Measurements from ENCODE around the gene HTR3A. TPM values are rescaled to one million over a fixed set of nuclear protein-coding genes. Genes with fewer than 3 reads are reported as not detected.

HTR3A gene
- polyA plus RNA-seq, 1 donor from 2014 or later: 11.3 TPM

- H3K4me1 Mint-ChIP-seq: peaks cover 0 to 5% (median 3%) of the 10 kb centered on the region in 3 donors
- H3K4me3 Mint-ChIP-seq: no peak overlapping the region
- peaks cover 3% of the 10 kb centered on the region for H3K36me3 Mint-ChIP-seq
- peaks cover 1% of the 10 kb centered on the region for H3K27me3 Mint-ChIP-seq
- H3K27ac Mint-ChIP-seq: no peak overlapping the region
- no peaks in the 10 kb centered on the region for H3K9me3 Mint-ChIP-seq
Observed at GRCh38 chr11:114019574-114019973, 44.7 kb downstream of the HTR3A start.

- Mint-ChIP-seq H3K4me3 (no peak overlapping the region), H3K27me3 (peaks cover 1% of the 10 kb centered on the region), H3K36me3 (no peaks in the 10 kb centered on the region), H3K9me3 (no peaks in the 10 kb centered on the region), H3K27ac (peak overlapping the region in 1 of 3 donors; percentile 51), H3K4me1 (no peaks in the 10 kb centered on the region)
Observed at GRCh38 chr11:114025329-114025907, 50.5 kb downstream of the HTR3A start.

- Mint-ChIP-seq H3K36me3 (no peaks in the 10 kb centered on the region), H3K4me1 (no peaks in the 10 kb centered on the region), H3K27ac (no peak overlapping the region), H3K27me3 (peaks cover 1% of the 10 kb centered on the region), H3K4me3 (no peak overlapping the region), H3K9me3 (no peaks in the 10 kb centered on the region)
Observed at GRCh38 chr11:114026355-114026754, 51.4 kb downstream of the HTR3A start.

GRCh38 chr11:114027391-114027790, 52.5 kb downstream of the HTR3A start:
- Mint-ChIP-seq H3K4me3 (no peak overlapping the region), H3K27ac (no peak overlapping the region), H3K27me3 (peaks cover 1% of the 10 kb centered on the region), H3K9me3 (no peaks in the 10 kb centered on the region), H3K36me3 (no peaks in the 10 kb centered on the region), H3K4me1 (peaks cover 0 to 4% (median 0%) of the 10 kb centered on the region in 3 donors)

GRCh38 chr11:114027926-114028325, 53.0 kb downstream of the HTR3A start:
- Mint-ChIP-seq H3K27ac (no peak overlapping the region), H3K4me1 (peaks cover 0 to 4% (median 0%) of the 10 kb centered on the region in 3 donors), H3K36me3 (no peaks in the 10 kb centered on the region), H3K27me3 (peaks cover 1% of the 10 kb centered on the region), H3K4me3 (no peak overlapping the region), H3K9me3 (no peaks in the 10 kb centered on the region)

GRCh38 chr11:114031246-114031966, 56.5 kb downstream of the HTR3A start:
- Mint-ChIP-seq H3K4me3 (no peak overlapping the region), H3K4me1 (peaks cover 0 to 4% (median 2%) of the 10 kb centered on the region in 3 donors), H3K9me3 (no peaks in the 10 kb centered on the region), H3K36me3 (no peaks in the 10 kb centered on the region), H3K27ac (no peak overlapping the region), H3K27me3 (peaks cover 8% of the 10 kb centered on the region)

- Mint-ChIP-seq H3K27me3 (peaks cover 11% of the 10 kb centered on the region), H3K4me3 (no peak overlapping the region), H3K36me3 (no peaks in the 10 kb centered on the region), H3K9me3 (no peaks in the 10 kb centered on the region), H3K4me1 (peaks cover 0 to 4% (median 2%) of the 10 kb centered on the region in 3 donors), H3K27ac (no peak overlapping the region)
Observed at GRCh38 chr11:114031967-114032320, 57.0 kb downstream of the HTR3A start.

- Mint-ChIP-seq H3K4me1 (peaks cover 0 to 4% (median 2%) of the 10 kb centered on the region in 3 donors), H3K9me3 (no peaks in the 10 kb centered on the region), H3K27ac (no peak overlapping the region), H3K27me3 (peaks cover 14% of the 10 kb centered on the region), H3K4me3 (no peak overlapping the region), H3K36me3 (no peaks in the 10 kb centered on the region)
Observed at GRCh38 chr11:114033066-114033465, 58.2 kb downstream of the HTR3A start.

GRCh38 chr11:114033572-114033971, 58.7 kb downstream of the HTR3A start:
- Mint-ChIP-seq H3K27ac (no peak overlapping the region), H3K4me3 (no peak overlapping the region), H3K4me1 (peaks cover 0 to 4% (median 2%) of the 10 kb centered on the region in 3 donors), H3K9me3 (no peaks in the 10 kb centered on the region), H3K36me3 (no peaks in the 10 kb centered on the region), H3K27me3 (peaks cover 14% of the 10 kb centered on the region)

- no peak overlapping the region for H3K27ac Mint-ChIP-seq
- no peaks in the 10 kb centered on the region for H3K9me3 Mint-ChIP-seq
- H3K36me3 Mint-ChIP-seq: no peaks in the 10 kb centered on the region
- peaks cover 0 to 6% (median 2%) of the 10 kb centered on the region in 3 donors for H3K4me1 Mint-ChIP-seq
- H3K27me3 Mint-ChIP-seq: peaks cover 14% of the 10 kb centered on the region
- no peak overlapping the region for H3K4me3 Mint-ChIP-seq
Observed at GRCh38 chr11:114034956-114035355, 60.0 kb downstream of the HTR3A start.

GRCh38 chr11:114036147-114036811, 61.4 kb downstream of the HTR3A start:
- peaks cover 0 to 6% (median 2%) of the 10 kb centered on the region in 3 donors for H3K4me1 Mint-ChIP-seq
- H3K27me3 Mint-ChIP-seq: peaks cover 14% of the 10 kb centered on the region
- H3K36me3 Mint-ChIP-seq: no peaks in the 10 kb centered on the region
- H3K27ac Mint-ChIP-seq: no peak overlapping the region
- H3K9me3 Mint-ChIP-seq: no peaks in the 10 kb centered on the region
- peak overlapping the region in 2 of 4 donors; percentile 12 to 20 for H3K4me3 Mint-ChIP-seq

- H3K4me3 Mint-ChIP-seq: no peak overlapping the region
- H3K27me3 Mint-ChIP-seq: peaks cover 14% of the 10 kb centered on the region
- peaks cover 0 to 2% (median 2%) of the 10 kb centered on the region in 3 donors for H3K4me1 Mint-ChIP-seq
- H3K36me3 Mint-ChIP-seq: no peaks in the 10 kb centered on the region
- H3K27ac Mint-ChIP-seq: no peak overlapping the region
- no peaks in the 10 kb centered on the region for H3K9me3 Mint-ChIP-seq
Observed at GRCh38 chr11:114036958-114037357, 62.0 kb downstream of the HTR3A start.

- Mint-ChIP-seq H3K4me3 (no peak overlapping the region), H3K27me3 (peaks cover 15% of the 10 kb centered on the region), H3K9me3 (no peaks in the 10 kb centered on the region), H3K27ac (no peak overlapping the region), H3K4me1 (peaks cover 5 to 7% (median 6%) of the 10 kb centered on the region in 3 donors), H3K36me3 (peaks cover 2% of the 10 kb centered on the region)
Observed at GRCh38 chr11:114039551-114039950, 64.6 kb downstream of the HTR3A start.

Data from IgD-negative memory B cell (primary cell).